Parathyroid adenoma (tissue), 2 donors: ENCODE results near the gene SLC6A12.

Experiments
- H2AFZ ChIP-seq: fragments of 300-600 bp; sonication (generic); one replicate; pipeline ENCODE4 v1.7.0; 2017; ENCODE audit warnings: antibody characterized with exemption, mild to moderate bottlenecking
- H3K27ac ChIP-seq: fragments of 300-600 bp; sonication (generic); one replicate; pipeline ENCODE4 v1.7.0; 2017
- H3K27me3 ChIP-seq: fragments of 300-600 bp; sonication (generic); one replicate; pipeline ENCODE4 v1.7.0; 2017; ENCODE audit warnings: low read length; ENCODE audit not compliant: control insufficient read depth, insufficient read depth
- H3K36me3 ChIP-seq: fragments of 300-600 bp; sonication (generic); one replicate; pipeline ENCODE4 v1.7.0; 2017; ENCODE audit warnings: low read length; ENCODE audit not compliant: control insufficient read depth, insufficient read depth
- H3K4me1 ChIP-seq: fragments of 300-600 bp; sonication (generic); one replicate; pipeline ENCODE4 v1.7.0; 2017; ENCODE audit warnings: control low read depth
- H3K4me2 ChIP-seq: fragments of 300-600 bp; sonication (generic); one replicate; pipeline ENCODE4 v1.7.0; 2017; ENCODE audit warnings: low read length
- H3K4me3 ChIP-seq: fragments of 300-600 bp; sonication (generic); one replicate; pipeline ENCODE4 v1.7.0; 2017; ENCODE audit warnings: low read depth, low read length
- H3K79me2 ChIP-seq: fragments of 300-600 bp; sonication (generic); one replicate; pipeline ENCODE4 v1.7.0; 2017; ENCODE audit warnings: control low read depth
- H3K9ac ChIP-seq: fragments of 300-600 bp; sonication (generic); one replicate; pipeline ENCODE4 v1.7.0; 2017; ENCODE audit warnings: mild to moderate bottlenecking
- H3K9me3 ChIP-seq: fragments of 300-600 bp; sonication (generic); one replicate; pipeline ENCODE4 v1.7.0; 2017; ENCODE audit warnings: low read length; ENCODE audit not compliant: control insufficient read depth
- TF ChIP-seq, protein P1 (sequence below): fragments of 300-600 bp; sonication (generic); IDR thresholded peaks from one replicate; pipeline ENCODE4 v1.7.0; 2017; ENCODE audit warnings: antibody characterized with exemption, mild to moderate bottlenecking
- donor health status: primary hyperparathyroidism.

SLC6A12 gene

DNA sequence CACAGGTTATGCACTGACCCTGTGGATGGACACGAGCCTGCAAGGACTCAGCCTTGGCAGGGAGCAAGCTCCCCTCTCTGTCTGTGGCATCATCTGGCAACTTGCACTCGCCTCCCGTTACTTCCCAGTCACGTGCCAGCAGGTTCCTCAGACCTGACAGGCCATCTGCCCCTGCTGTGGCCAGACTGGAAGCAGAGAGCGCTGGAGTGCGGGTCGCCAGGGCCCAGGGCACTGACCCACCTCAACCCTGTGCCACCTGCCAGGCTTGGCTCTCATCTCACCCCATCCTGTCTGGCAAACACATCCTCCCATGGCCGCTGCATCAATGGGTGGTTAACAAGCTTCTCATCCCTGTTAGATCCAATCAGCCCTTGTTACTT is 28.4 kb downstream of the SLC6A12 start:
- Histone ChIP-seq H3K9ac (no peak overlapping the region), H2AFZ (peak overlapping the region; percentile 57), H3K27me3 (no peaks in the 10 kb centered on the region), H3K4me2 (no peak overlapping the region), H3K36me3 (no peaks in the 10 kb centered on the region), H3K4me3 (no peak overlapping the region), H3K4me1 (peaks cover 20% of the 10 kb centered on the region), H3K27ac (no peak overlapping the region), H3K79me2 (no peaks in the 10 kb centered on the region), H3K9me3 (no peaks in the 10 kb centered on the region)
- TF ChIP-seq, protein P1, sequence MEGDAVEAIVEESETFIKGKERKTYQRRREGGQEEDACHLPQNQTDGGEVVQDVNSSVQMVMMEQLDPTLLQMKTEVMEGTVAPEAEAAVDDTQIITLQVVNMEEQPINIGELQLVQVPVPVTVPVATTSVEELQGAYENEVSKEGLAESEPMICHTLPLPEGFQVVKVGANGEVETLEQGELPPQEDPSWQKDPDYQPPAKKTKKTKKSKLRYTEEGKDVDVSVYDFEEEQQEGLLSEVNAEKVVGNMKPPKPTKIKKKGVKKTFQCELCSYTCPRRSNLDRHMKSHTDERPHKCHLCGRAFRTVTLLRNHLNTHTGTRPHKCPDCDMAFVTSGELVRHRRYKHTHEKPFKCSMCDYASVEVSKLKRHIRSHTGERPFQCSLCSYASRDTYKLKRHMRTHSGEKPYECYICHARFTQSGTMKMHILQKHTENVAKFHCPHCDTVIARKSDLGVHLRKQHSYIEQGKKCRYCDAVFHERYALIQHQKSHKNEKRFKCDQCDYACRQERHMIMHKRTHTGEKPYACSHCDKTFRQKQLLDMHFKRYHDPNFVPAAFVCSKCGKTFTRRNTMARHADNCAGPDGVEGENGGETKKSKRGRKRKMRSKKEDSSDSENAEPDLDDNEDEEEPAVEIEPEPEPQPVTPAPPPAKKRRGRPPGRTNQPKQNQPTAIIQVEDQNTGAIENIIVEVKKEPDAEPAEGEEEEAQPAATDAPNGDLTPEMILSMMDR: no peak

DNA sequence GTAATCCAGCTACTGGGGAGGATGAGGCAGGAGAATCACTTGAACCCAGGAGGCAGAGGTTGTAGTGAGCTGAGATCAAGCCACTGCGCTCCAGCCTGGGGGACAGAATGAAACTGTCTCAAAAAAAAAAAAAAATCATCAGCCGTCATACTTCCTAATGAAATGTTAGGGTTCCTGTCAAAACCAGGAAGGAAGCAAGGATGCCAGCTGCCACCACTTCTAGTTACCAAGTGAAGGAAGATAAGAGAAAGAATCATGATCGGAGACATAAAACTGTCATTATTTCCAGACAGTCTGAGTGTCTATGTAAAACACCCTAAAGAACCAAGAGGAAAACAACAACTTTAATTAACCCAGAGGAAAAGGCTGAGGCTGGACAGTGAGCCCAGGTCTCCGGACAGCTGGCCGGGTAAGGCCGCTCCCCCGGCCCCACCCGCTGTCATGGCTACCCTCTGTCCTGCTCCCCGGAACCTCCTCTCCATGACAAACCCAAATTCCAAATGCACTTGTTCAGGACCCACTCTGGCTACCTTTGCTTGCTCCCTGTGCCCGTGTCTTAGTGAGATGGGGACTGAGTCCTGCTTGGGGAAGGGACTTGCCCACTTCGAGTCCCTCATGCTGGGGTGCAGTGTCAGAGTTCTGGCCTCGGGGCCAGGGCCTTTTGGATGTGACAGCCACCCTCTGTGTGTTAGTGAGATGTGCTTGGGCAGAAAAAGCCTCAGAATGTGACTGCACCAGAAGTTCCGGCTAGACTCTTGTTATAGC is 29.0 kb downstream of the SLC6A12 start:
- Histone ChIP-seq H3K79me2 (no peaks in the 10 kb centered on the region), H3K4me1 (peaks cover 26% of the 10 kb centered on the region), H3K9me3 (no peaks in the 10 kb centered on the region), H3K27me3 (no peaks in the 10 kb centered on the region), H3K4me3 (no peak overlapping the region), H3K27ac (no peak overlapping the region), H3K9ac (no peak overlapping the region), H3K36me3 (no peaks in the 10 kb centered on the region), H2AFZ (peak overlapping the region; percentile 57), H3K4me2 (no peak overlapping the region)
- TF ChIP-seq, protein P1: no peak

DNA sequence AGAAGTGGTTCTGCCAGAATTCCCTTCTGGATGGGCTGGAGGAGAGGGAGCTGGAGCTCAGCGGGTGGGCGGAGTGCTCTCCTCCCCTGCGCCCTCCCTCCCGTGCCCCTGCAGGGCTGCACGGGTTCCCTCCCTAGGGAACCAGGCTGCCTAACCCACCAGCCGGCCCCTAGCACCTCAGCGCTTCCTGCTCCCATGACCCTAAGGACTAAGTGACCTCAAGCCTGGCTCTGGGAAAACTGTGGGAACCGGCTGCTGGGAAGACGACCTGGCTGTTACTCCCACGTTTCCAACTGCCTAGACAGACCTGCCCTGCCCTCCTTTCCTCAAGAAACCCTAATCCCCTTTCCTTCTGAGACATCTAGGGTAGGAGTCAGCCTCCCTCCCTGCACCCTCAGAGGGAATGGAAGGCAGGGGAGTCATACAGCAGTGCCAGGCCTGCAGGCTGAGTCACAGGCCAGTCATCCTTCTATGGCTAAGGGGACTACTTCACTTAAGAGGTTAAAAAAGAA is 31.5 kb downstream of the SLC6A12 start:
- Histone ChIP-seq H3K79me2 (no peaks in the 10 kb centered on the region), H3K36me3 (no peaks in the 10 kb centered on the region), H3K27ac (no peak overlapping the region), H3K9me3 (no peaks in the 10 kb centered on the region), H3K9ac (no peak overlapping the region), H3K4me2 (no peak overlapping the region), H3K27me3 (no peaks in the 10 kb centered on the region), H3K4me3 (no peak overlapping the region), H3K4me1 (peaks cover 42% of the 10 kb centered on the region), H2AFZ (no peak overlapping the region)
- TF ChIP-seq, protein P1: no peak

DNA sequence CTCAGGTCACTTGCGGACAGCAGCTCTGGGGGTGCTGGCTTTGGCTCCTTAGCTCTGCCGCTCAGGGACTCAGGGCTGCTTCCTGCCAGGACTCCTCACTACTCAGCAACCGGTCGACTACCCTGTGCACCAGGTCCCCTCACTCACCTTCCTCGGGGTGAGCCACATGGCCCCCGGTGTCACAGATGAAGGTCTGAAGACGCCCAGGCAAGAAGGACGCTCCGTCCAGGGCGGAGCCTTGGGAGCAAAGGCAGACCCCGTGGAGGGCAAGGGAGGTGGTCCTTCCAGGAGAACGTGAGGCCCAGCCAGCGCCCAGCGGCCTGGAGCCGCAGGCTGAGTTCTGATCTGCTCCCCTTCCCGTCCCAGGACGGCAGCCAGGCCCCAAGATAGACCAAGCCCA is 32.0 kb downstream of the SLC6A12 start:
- H3K27ac ChIP-seq: no peak overlapping the region
- H3K9me3 ChIP-seq: no peaks in the 10 kb centered on the region
- H3K27me3 ChIP-seq: no peaks in the 10 kb centered on the region
- peaks cover 48% of the 10 kb centered on the region for H3K4me1 ChIP-seq
- peak overlapping the region; percentile 9 for H3K4me3 ChIP-seq
- H2AFZ ChIP-seq: no peak overlapping the region
- H3K4me2 ChIP-seq: no peak overlapping the region
- no peak overlapping the region for H3K9ac ChIP-seq
- TF ChIP-seq, protein P1: no peak
- H3K36me3 ChIP-seq: no peaks in the 10 kb centered on the region
- H3K79me2 ChIP-seq: no peaks in the 10 kb centered on the region

DNA sequence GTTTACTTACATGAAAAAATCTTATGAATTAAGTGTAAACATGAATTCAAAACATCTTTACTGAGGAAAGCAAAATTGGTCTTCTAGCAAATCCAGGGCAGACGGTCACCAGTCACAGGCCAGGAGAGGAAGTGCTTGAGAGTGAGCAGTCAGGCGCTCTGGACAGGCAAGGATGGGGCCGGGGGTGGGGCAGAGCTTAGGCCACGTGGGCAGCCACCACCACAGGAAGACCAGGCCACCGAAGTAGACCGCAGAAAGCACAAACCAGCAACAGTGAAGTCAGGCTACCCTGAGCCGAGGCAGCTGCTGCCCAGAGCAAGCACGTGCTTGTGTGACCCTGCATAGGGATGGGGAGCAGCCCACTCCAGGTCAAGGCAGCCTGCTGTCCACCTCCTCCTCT is 33.5 kb downstream of the SLC6A12 start:
- Histone ChIP-seq H3K4me3 (no peak overlapping the region), H3K27ac (peak overlapping the region; percentile 99), H3K79me2 (no peaks in the 10 kb centered on the region), H3K9me3 (no peaks in the 10 kb centered on the region), H3K27me3 (no peaks in the 10 kb centered on the region), H3K4me2 (no peak overlapping the region), H3K36me3 (no peaks in the 10 kb centered on the region), H3K9ac (no peak overlapping the region), H2AFZ (peak overlapping the region; percentile 74), H3K4me1 (peaks cover 56% of the 10 kb centered on the region)
- TF ChIP-seq, protein P1: no peak
